HEK293T (cell line): Measurements from ENCODE around the gene NEO1.

Experiments
- ARNT ChIP-seq: fragments of 450-650 bp; IDR thresholded peaks from 2 replicates; pipeline ENCODE4 v1.6.1; 2017; ENCODE audit warnings: mild to moderate bottlenecking
- BHLHE40 ChIP-seq: fragments of 450-650 bp; IDR thresholded peaks from 2 replicates; pipeline ENCODE4 v1.6.1; 2016; ENCODE audit warnings: mild to moderate bottlenecking, moderate library complexity, borderline replicate concordance
- CTBP1 ChIP-seq: fragments of 450-650 bp; IDR thresholded peaks from 2 replicates; pipeline ENCODE4 v1.6.1; 2016; ENCODE audit warnings: borderline replicate concordance
- ELF4 ChIP-seq: fragments of 450-650 bp; IDR thresholded peaks from 2 replicates; pipeline ENCODE4 v1.6.1; 2017; ENCODE audit warnings: antibody characterized with exemption
- FOXA1 ChIP-seq: fragments of 450-650 bp; IDR thresholded peaks from 2 replicates; pipeline ENCODE4 v1.6.1; 2016; ENCODE audit warnings: mild to moderate bottlenecking
- FOXM1 ChIP-seq: fragments of 450-650 bp; IDR thresholded peaks from 2 replicates; pipeline ENCODE4 v1.6.1; 2017; ENCODE audit warnings: mild to moderate bottlenecking, borderline replicate concordance
- HDGF ChIP-seq: fragments of 450-650 bp; IDR thresholded peaks from 2 replicates; pipeline ENCODE4 v1.6.1; 2017; ENCODE audit warnings: antibody characterized with exemption, borderline replicate concordance
- LEF1 ChIP-seq: fragments of 450-650 bp; IDR thresholded peaks from 2 replicates; pipeline ENCODE4 v1.6.1; 2017; ENCODE audit warnings: mild to moderate bottlenecking, borderline replicate concordance
- NFRKB ChIP-seq: fragments of 450-650 bp; IDR thresholded peaks from 2 replicates; pipeline ENCODE4 v1.6.1; 2016; ENCODE audit warnings: mild to moderate bottlenecking, moderate library complexity
- SP1 ChIP-seq: fragments of 450-650 bp; IDR thresholded peaks from 2 replicates; pipeline ENCODE4 v1.6.1; 2017
- SUZ12 ChIP-seq: fragments of 450-650 bp; IDR thresholded peaks from 2 replicates; pipeline ENCODE4 v1.6.1; 2016; ENCODE audit warnings: mild to moderate bottlenecking
- TARDBP ChIP-seq: fragments of 450-650 bp; IDR thresholded peaks from 2 replicates; pipeline ENCODE4 v1.6.1; 2016
- ZNF384 ChIP-seq: fragments of 450-650 bp; IDR thresholded peaks from 2 replicates; pipeline ENCODE4 v1.6.1; 2016

DNA sequence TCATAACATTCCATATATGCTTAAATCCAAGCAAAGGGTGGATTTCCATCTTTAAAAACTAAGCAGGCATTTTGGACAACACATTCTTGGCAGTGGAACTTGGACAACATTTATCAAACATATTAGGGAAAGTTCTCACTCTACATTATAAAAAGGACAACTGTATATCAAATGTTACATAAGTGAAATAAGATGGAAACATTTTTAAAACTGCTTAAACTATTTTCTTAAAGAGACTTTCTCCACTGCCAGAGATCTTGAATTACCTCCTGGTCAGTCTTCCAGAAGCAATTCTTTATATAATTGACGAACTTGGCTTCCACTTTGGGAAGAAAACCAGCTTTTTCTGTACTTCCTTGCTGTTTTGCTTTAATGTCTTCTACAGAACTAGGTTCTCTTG is 109.3 kb downstream of the NEO1 start:
- TF ChIP-seq FOXM1 (no peak), ELF4 (no peak), CTBP1 (no peak), ZNF384 (no peak), BHLHE40 (no peak), HDGF (no peak), SUZ12 (no peak), FOXA1 (no peak), SP1 (no peak), ARNT (no peak), LEF1 (no peak), NFRKB (no peak), TARDBP (no peak)
